Vagina (tissue), 2 donors: ENCODE results near the gene SRGAP3.

Experiments
- POLR2A ChIP-seq, 2 donors: fragments of 450-650 bp; IDR thresholded peaks; one replicate each; pipeline ENCODE4 v1.6.1; 2017; ENCODE audit warnings: antibody characterized with exemption in 2 of 2, mild to moderate bottlenecking in 2 of 2, moderate library complexity in 2 of 2
- POLR2AphosphoS5 ChIP-seq, 2 donors: sonication (generic); formaldehyde crosslinking; IDR thresholded peaks; one replicate each; pipeline ENCODE4 v1.9.0; 2017; ENCODE audit warnings: antibody characterized with exemption in 2 of 2, mild to moderate bottlenecking in 2 of 2, low read depth in 1 of 2; ENCODE audit not compliant: insufficient read depth in 1 of 2

DNA sequence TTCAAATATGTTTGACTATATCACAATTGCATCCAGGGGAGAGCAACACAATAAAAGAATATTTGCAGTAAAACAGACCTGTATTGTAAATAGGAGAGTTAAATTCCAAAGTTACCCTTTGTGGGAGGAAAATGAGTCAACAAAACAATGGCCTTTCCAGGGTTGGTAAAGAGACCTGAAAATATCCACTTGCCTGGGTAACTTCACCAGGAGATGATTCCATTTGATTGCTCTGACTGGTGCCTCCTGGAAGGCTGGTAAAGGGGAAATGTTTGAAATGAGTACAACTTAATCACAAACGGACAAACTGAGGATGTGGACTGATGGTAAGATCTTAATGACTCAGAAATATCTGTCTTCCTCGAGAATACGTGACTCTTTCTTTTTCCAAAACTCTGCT lies 43.6 kb upstream of the SRGAP3 start:
- no peak for TF ChIP-seq POLR2A (IDR thresholded peaks at IDR 0.05)
- TF ChIP-seq POLR2AphosphoS5 (IDR thresholded peaks at IDR 0.05; ENCODE audit: insufficient read depth in 1 of 2, low read depth in 1 of 2) = no peak
